Activated CD8-positive, alpha-beta memory T cell treated with anti-CD3 and anti-CD28 coated beads for 24 hours (primary cell): Measurements from ENCODE around the gene AMDHD1.

Experiments used
- DNase-seq: peaks from one replicate; pipeline ENCODE4 v3.0.0-alpha.2; 2020

Gene AMDHD1

DNA sequence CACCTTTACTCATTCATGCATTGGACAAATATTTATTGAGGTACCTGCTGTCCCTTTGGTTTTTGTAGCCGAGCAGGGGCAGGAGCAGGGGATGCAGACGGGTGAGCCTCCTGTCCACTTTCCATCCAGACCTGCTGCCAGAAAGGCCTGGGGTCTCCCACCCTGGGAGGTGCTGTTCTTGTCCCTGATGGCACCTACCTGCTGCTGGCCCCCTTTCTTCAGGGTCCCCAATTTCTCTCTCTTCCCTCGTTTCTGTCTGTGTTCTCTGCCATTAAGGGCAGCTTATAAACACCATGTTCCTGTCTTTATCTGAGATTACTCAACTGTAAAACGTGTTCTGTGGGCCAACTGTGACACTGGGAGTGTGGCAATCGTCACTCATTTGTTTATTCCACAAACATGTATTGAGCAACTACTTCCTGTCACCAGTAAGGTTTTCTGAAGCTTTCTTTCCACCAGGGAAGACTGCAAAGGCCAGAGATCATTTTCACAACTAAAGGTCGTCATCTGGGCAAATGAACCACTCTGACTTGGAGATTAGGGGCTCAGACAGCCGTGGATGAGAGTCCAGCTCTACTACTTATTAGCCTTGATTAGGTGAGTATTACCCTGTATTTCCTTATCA is 53.0 kb downstream of the AMDHD1 start, which contains the start of gene HAL:
HAL (minus strand) TSS at position 311 of the 625 bp plus-strand sequence. CDS start 434 bp downstream, outside the sequence.
- DNase-seq = no peak

DNA sequence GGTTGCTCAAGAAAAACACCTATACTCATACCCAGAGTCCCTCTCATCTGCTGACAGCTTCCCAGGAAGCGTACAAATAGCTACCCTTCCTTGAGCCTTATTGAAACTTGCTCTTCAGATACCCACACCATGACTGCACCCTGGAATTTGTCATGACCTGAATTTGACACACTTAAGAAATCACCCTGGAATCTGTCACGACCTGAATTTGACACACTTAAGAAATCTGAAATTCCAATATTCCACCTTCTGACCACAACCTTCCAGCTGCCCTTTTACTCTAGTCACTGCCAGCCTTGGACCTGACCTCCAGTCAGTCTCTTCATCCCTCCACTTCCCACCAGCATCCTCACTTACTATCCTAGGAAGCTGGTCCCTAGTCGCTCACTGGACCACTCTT is 54.1 kb downstream of the AMDHD1 start:
- no peak for DNase-seq

DNA sequence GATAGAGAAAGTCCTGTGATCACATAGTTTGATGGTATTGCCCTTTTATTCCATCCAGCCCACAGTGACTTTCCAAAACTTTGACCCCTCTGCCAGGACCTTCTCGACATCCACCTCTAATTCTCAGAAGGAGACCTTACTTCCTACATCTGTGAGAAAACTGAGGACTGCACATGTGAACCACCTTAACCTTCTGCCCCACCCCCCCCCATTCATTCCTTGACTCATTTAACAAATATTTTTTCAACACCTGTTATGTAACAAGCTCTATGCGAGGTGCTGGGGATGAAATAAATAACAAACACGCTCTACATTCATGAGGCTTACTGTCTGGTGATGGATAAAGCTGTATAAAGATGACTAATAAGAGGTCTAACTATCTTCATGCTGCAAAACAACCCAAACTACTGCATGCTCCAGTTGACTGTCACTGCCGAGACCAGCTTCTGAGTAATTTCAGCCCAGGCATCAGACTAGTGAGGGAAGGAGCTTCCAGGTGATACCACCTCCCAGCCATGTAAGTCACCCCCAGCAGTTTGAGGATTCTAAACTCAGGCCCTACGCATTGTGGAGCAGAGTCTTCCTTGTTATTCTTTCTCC is 54.9 kb downstream of the AMDHD1 start:
- no peak for DNase-seq

DNA sequence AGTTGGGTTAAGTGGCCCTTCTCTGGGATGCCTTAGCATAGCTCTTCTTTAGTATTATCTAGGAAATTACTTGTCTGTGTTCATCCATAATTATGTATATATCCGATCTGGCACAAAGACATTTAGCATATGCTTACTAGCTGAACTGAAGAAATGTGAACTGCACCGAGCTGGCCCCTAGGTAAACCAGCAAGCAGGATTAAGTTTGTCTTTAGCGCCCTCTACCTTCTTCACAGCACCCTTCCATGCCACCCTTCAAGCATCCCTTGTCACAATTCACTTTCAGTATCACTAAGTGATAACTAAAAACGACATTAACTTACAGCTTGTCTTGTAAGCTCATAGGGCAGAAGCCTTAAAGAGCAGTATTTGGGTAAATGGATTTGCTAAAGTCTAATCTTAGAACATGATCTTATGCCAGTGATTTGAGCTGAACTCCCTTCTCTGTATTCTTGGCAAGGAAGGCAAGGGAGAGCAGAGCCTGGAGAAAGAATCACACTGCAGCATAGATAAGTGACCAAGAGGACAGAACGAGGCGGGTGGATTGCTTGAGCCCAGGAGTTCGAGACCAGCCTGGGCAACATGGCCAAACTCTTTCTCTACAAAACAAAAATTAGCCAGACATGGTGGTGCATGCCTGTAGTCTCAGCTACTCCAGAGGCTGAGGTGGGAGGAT is 55.6 kb downstream of the AMDHD1 start:
- no peak for DNase-seq

DNA sequence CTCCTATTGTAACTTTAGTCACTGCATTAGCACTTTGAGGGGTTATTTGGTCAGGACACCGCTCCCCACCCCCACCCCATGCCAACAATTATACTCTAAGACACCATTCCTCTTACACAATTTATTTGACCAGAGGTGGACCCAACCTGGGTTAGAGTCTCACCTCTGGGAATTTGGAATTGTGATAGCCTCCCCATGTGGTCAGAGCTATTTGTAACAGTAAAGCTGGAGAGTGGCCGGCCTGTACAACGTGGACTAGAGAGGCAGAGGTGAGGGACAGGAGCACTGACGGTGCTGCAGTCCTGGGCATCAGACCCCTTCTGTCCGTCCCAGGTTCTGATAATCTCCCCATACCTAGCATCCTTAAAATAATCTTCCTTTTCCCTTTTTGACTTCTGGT is 56.4 kb downstream of the AMDHD1 start:
- no peak for DNase-seq

DNA sequence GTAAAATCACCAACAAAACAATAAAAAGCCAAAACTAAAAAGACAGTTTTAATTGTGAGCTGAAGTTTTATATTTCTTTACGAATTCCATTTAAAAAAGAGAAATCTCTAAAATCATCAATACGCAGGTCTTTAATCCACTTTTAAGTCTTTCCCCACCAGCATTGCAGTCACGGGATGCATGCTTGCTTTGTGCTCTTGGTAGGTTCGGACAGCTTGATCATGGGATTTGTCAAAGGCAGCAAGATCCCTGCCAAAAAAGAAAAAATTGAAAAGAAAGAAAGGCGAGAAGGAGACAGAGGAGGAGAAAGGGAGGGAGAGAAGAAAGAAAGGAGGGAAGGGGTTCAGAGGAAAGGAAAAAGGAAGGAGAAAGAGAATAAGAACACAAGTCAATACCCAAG is 57.7 kb downstream of the AMDHD1 start:
- no peak for DNase-seq

DNA sequence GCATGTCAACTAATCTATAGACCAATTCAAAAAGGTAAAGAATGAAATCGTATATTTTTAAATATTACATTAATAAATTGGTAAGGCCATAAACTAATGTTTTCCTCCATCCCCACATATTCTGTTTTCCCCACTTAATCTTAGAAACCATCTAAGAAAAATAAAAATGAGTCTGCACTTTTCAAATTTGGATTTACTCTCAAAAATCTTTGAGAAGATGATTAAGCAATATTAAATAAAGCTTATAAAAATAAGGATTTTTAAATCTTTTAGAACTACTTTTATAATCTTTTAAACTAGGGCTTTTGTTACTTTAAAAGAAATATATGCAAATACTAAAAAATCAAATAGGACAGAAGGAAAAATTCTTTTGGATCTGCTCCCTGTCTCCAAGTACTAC is 63.6 kb downstream of the AMDHD1 start:
- DNase-seq = no peak

DNA sequence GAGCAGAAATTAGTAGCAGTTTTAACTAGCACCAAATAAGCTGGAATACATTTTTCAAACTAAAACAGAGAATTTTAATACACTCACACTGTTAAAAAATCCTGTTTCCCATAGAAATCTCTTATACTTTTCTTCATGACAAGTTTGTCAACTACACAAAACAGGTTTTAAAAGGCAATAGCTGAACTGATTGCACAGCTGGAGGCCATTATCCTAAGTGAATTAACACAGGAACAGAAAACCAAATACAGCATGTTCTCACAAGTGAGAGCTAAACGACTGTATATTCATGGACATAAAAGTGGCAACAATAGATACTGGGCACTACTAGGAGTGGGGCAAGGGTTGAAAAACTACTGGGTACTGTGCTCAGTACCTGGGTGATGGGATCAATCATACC is 64.6 kb downstream of the AMDHD1 start:
- DNase-seq = no peak

DNA sequence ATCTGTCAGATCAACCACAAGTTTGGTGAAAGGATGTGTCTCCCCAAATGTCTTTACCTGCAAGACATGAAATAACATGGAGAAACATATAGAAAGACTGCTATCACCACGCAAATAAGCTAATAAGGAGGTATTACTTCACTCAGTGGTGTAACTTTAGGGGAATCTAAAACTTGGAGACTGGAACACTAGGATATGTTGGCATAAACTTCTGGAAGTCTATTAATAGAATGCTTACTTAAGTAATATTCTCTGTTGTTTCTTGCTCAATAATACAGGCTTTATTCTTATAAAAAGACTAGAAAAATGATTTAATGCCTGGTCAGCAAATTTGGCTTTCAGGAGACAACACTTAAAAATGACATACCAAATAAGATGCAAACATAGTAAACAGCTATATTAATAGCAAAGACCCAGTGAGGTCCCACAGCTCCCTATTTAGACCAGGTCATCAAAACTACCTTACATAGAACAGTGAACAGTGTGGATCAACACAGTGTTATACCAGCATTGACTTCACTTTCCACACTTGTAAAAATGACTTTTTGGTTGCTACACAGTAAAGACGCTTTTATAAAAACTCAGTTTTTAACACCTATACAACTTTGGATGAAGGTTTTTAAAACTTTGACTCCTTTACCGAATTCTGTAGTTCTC is 71.9 kb downstream of the AMDHD1 start:
- no peak for DNase-seq

DNA sequence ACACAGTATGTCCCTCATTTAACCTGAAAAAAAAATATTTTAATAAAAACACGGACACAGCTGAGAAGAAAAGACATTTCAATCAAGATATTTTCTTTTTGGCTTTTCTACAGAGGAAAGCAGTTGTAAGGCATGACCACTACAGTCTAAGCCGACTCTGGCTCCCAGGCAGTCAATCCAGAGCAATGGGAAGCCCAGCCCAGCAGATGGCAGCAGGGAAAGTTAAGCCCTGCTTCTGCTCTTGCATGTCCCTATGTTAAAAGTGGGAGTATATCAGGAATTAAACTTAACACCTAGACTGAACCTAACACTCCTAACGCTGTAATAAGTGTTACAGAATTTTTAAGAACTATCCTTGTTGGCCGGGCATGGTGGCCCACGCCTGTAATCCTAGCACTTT is 72.5 kb downstream of the AMDHD1 start:
- DNase-seq = no peak
